H7 (cell line): ENCODE data around the gene TOR1A. TPM values are rescaled to one million over a fixed set of nuclear protein-coding genes. Genes with fewer than 3 reads are reported as not detected.

ENCODE experiments used
- DNase-seq: peaks from one replicate; pipeline ENCODE4 v3.0.0; 2012
- H3K27me3 ChIP-seq: 2 replicates; pipeline ENCODE4 v1.6.0; 2011; ENCODE audit warnings: mild to moderate bottlenecking, low read length; ENCODE audit not compliant: control insufficient read depth, insufficient read depth
- H3K36me3 ChIP-seq: replicated peaks from 2 replicates; pipeline ENCODE4 v1.5.1; 2011; ENCODE audit warnings: low read length; ENCODE audit not compliant: control insufficient read depth, insufficient read depth
- H3K4me3 ChIP-seq: 2 replicates; pipeline ENCODE4 v1.5.1; 2011; ENCODE audit warnings: low read depth, mild to moderate bottlenecking, control low read depth, low read length, moderate library complexity; ENCODE audit not compliant: insufficient read depth
- total RNA-seq: library from RNA; depleted of rRNA; stranded (reverse); fragments of >200 nt; shearing (Covaris generic); gene quantifications from 2 replicates; pipeline ENCODE4 v1.2.3, GENCODE V29; 2014

Gene TOR1A
- total RNA-seq, 1 experiment from 2014 or later = 27.1 TPM

DNA sequence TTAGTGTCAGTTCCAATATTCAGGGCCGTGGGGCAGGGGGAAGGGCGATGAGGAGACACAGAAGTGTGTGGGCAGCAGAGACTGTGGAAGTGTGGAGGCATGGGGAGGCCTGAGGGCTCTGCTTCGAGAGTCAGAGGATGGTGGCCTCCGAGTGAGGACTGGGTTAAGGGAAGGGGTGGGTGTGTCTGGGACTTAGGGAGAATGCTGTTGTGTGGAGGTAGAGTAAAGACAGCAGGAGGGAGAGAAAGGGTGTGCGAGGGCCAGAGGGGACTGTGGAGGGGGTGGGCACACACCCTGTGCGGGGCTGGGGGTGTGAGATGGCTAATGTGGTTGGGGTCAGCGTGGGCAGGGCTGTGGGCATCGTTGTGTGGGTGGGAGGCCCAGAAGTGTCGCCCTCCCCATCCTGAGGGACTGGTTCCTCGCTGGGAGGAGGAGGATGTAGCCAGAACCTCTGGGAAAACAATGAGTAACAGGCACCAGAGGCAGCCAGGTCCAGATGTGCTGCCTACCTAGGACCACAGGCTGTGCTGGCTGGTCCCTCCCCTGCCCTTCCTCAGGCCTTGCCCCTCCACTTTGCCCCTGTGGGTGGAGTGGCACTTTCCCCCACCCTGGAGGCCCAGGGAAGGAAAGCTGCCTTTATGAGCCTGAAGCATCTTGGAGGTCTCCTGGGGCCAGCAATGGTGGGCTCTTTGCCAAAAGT lies 15.5 kb upstream of the TOR1A start:
- Histone ChIP-seq H3K4me3 (no peak overlapping the region), H3K27me3 (no peaks in the 10 kb centered on the region), H3K36me3 (no peaks in the 10 kb centered on the region; the same call in 1 of the 2 replicates)
- peak; percentile 47 for DNase-seq

DNA sequence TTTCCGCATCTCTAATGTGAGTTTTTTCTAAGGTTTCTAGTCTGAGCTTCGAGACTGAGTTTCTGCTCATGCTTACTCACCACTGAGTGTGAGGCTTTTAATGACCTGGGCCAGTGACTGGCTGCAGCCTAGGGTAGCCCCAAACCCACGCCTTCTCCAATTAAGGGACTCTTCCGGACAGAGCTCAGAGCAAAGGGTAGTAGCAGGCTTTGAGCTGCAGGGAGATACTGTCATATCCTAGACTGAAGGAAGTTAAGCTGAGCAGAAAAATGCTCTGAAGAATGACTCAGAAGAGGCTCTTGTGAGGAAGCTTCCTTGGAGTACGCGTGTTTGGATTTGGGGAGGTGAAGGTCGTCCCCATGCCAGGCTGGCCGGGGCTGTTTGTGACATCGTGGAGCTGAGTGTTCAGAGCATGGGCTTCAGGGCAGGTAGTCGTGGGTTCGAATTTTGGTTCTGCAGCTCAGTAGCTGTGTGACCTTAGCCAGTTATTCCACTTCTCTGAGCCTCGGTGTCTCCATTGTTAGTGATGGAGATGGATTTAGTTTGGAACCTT lies 14.8 kb upstream of the TOR1A start:
- no peak for DNase-seq
- H3K27me3 ChIP-seq = no peaks in the 10 kb centered on the region

DNA sequence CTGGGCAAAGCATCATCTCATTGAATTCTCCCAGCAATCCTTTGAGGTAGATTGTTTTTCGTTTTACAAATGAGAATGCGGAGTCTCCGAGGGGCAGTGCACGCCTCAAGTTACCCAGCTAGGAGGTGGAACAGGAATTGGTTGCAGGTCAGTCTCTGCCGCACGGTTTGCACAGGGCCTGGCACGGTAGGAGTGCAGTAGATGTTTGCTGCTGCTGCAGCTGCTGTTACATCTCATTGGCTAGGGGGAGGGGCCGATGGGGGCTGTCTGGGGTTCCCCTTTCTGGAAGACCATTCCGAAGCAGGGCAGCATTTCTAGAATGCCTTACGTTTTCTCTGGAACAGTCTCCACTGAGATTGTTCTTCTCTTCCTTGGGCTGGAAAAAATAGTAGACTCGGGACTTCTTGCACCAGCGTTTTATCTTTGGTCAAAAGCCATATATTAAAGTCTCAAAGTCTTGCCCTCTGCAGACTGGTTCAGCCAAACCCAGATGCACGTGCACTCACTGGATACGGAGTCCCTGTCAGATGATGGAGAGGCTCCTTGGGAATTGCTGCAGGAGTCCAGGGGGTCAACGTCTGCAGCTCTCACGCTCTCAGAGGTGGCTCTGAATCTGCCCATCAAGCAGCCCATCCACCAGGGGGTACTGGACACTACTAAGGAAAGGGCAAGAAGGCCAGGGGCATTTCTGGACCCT lies 12.5 kb upstream of the TOR1A start:
- peak overlapping the region; percentile 82; the same call in 1 of the 2 replicates for H3K4me3 ChIP-seq
- H3K36me3 ChIP-seq = peaks cover 7% of the 10 kb centered on the region
- peak; percentile 65 for DNase-seq
- no peaks in the 10 kb centered on the region for H3K27me3 ChIP-seq

More for the DNA sequence above, 14.8 kb upstream of the TOR1A start:
- no peaks in the 10 kb centered on the region; the same call in 1 of the 2 replicates for H3K36me3 ChIP-seq
- H3K4me3 ChIP-seq = no peak overlapping the region

DNA sequence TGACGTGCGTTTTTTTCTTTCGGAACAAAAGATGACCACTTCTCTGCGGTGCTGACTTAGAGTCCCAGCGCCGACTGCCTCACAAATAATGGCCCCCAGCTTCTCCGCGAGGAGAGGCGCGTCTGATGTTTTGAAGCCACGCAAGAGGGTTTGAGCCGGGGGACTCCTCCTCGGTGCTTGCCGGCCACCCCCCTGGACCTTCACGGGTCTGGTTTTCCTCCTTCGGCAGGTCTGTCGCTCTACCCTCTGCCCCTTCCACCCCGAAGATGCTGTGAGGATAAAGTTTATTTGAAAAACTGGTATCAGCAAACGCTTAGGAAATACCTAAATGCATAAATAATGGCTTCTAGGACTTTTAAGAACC lies 11.9 kb upstream of the TOR1A start:
- H3K36me3 ChIP-seq = peaks cover 7% of the 10 kb centered on the region
- no peaks in the 10 kb centered on the region for H3K27me3 ChIP-seq
- H3K4me3 ChIP-seq = peak overlapping the region; percentile 82
- no peak for DNase-seq

DNA sequence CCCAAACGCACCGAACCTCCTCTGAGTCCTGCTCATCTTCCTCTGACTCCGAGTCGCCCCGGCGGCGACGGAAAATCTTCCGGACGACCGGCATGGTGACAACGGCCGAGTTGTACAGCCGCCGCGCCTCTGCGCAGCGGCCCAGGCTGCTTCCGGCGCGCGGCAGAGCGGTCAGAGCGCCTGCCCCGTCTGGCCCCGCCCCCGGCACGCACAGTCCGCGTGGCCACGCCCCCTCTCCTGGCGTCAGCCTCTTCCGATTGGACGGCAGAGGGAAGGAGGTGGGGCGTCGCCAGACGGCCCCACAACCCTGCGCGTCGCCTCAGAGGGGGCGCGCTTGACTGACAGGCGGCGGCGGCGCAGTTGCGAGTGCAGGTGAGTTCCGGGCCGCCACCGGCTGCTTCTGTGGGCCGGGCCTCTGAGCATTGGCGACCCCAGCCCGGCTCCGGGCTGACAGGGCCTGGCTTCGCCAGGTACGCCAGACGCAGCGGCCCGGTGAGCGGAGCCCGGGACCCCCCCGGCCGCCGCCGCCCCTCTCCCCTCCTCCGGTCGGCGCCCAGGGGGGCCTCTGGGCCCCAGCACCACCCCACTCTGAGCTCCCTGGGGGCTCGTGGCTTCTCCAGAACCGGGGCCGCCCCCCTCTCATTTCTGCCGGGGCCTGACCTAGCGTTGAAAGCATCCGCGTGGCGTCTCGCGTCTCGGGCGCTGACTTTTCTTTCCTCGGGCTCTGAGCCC lies 11.4 kb upstream of the TOR1A start, which contains the start of the genes C9orf78 and USP20:
C9orf78 (minus strand) TSS at position 148 of the 732 bp plus-strand sequence; CDS start at position 94, 54 bp downstream.
USP20 (plus strand) TSS at position 331 of the 732 bp plus-strand sequence. CDS start 17,098 bp downstream, outside the sequence.
- Histone ChIP-seq H3K4me3 (peak within 1 kb of the TSS; percentile 84), H3K27me3 (no peaks in the 10 kb centered on the region), H3K36me3 (peaks cover 9% of the 10 kb centered on the region)
- peak; percentile 100 for DNase-seq

DNA sequence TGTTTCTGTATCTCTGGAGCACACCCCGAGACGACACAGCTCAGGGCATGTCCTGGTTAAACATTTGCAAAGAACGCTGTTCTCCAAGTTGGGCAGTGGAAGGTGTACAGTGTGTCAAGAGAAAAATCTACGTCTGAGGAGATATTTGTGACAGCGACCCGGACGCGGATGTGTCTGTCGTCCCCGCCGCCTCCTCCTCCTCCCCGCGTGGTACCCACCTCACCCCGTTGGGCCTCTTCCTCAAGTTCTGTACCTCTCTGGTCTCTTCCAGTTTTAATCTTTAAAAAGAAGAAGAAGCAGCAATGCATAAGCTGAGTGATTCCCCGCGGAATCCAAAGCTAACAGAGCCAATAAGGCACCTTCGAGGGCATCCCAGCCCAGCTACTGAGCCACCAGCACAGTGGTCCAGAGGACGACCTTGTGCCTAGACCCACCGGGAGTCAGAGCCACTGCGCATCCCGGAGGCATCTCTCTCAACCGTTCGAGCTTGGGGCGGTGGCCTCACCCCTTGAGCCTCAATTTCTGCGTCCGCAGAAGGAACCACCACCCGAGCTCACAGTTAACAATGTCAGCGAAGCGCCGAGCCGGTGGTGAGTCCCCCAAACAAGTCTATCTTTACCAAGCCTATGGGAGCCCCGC lies 10.7 kb upstream of the TOR1A start:
- peak overlapping the region; percentile 84 for H3K4me3 ChIP-seq
- peaks cover 12% of the 10 kb centered on the region for H3K36me3 ChIP-seq
- no peaks in the 10 kb centered on the region for H3K27me3 ChIP-seq
- DNase-seq = no peak

DNA sequence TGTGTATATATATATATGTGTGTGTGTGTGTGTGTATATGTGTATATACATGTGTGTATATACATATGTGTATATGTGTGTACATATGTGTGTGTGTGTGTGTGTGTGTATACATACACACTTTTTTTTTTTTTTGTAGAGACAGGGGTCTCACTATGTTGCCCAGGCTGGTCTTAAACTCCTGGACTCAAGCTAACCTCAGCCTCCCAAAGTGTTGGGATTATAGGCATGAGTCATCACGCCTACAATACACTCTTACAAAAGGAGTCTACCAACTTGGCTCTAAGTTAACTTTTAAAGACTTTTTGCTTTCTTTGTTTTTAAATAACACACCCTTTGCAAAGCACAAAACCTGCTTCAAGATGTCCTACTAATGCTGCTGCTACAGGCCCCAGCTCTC lies 9.0 kb upstream of the TOR1A start:
- H3K27me3 ChIP-seq = no peaks in the 10 kb centered on the region
- peaks cover 21% of the 10 kb centered on the region for H3K36me3 ChIP-seq
- H3K4me3 ChIP-seq = no peak overlapping the region
- no peak for DNase-seq

DNA sequence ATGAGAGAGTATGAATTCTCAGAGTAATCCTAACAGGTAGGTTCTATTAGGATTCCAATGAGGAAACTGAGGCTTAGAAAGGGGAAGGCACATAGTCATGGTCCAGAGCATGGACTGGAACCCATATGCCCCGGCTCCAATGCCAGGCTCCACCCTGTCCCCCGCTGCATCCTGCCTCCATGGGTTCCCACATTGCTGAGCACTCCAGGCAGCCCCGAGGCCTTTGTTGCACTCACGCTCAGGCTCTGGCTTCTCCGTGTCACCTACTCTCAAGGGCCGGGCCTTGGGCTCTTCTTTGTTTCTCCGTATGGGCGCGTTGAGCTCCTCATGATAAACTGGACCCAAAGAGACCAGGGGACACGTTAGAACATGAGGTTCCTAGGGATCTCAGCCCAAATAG lies 5.0 kb upstream of the TOR1A start:
- Histone ChIP-seq H3K4me3 (no peak overlapping the region), H3K27me3 (no peaks in the 10 kb centered on the region), H3K36me3 (peaks cover 22% of the 10 kb centered on the region)
- DNase-seq = no peak

DNA sequence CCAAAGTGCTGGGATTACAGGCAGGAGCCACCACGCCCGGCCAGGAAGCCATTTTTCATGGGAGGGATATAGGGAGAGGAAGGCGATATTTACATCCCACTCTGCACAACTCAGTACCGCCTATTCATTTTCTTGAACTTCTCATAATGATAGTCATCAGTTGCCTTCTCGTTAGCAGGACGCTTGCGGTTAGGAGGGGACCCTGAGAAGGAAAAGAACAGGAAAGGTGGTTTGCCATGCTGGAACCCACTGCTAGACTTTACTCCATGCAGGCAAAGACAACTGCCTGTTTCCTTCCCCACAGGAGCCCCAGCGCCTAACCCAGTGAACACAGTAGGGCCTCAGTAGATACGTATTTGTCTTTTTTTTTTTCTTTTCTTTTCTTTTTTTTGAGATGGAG lies 4.1 kb upstream of the TOR1A start:
- Histone ChIP-seq H3K27me3 (no peaks in the 10 kb centered on the region), H3K36me3 (peaks cover 18% of the 10 kb centered on the region), H3K4me3 (no peak overlapping the region)
- no peak for DNase-seq

DNA sequence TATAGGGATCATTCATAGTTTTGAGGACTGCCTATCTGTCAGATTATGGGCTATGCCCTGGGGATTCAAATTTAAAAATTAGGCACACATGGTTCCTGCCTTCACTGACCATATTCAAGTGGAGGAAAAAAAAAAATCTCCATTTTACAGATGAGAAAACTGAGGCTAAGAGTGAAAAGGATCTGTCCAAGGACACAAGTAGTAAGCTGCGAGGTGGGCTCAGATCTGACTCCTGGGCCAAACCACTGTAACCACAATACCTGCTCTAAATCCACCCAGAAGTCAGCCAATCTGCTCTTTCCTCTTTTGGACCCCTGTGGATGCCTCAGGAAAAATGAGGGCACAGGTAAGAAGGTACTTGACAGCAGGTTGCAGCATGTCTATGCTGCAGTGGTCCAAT lies 2.8 kb upstream of the TOR1A start:
- DNase-seq = no peak

DNA sequence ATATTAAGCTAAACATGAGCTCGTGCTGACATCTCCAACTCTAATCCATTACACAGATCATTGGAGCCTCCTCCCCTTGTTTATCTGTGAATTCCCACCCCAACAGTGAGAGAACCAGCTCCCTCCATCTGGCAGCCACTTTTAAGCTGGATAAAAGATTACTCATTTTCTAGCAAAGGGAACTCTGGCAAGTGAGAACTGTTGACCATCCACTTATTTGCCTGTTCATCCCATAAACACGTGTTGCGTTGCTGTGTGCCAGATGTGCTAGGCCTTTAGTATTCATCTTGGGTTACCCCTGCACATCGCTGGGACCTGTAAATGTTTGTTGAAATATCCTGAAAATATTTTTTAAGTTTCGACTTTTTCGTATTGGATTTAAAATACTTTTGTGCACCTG lies 2.4 kb upstream of the TOR1A start:
- Histone ChIP-seq H3K27me3 (no peaks in the 10 kb centered on the region), H3K36me3 (peaks cover 25% of the 10 kb centered on the region), H3K4me3 (no peak overlapping the region)
- no peak for DNase-seq

More for the DNA sequence above, 2.8 kb upstream of the TOR1A start:
- H3K27me3 ChIP-seq = no peaks in the 10 kb centered on the region
- H3K36me3 ChIP-seq = peaks cover 24% of the 10 kb centered on the region
- H3K4me3 ChIP-seq = no peak overlapping the region

DNA sequence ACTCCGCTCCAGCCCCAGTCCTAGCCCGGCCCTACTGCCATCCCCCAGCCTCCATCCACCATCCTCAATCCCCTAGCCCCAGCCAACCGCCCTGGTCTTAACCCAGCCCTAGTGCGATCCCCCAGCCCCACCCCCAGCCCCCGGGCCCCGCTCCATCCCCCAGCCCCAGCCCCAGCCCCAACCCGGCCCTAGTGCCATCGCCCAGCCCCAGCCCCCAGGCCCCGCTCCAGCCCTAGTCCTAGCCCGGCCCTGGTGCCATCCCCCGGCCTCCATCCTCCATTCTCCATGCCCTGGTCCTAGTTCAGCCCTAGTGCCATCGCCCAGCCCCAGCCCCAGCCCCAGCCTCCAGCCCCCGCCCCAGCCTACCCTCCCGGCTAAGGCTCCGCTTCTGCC lies 398 bp downstream of the TOR1A start:
- Histone ChIP-seq H3K4me3 (peak overlapping the region; percentile 95), H3K36me3 (peaks cover 22% of the 10 kb centered on the region), H3K27me3 (no peaks in the 10 kb centered on the region)
- DNase-seq = peak; percentile 88

DNA sequence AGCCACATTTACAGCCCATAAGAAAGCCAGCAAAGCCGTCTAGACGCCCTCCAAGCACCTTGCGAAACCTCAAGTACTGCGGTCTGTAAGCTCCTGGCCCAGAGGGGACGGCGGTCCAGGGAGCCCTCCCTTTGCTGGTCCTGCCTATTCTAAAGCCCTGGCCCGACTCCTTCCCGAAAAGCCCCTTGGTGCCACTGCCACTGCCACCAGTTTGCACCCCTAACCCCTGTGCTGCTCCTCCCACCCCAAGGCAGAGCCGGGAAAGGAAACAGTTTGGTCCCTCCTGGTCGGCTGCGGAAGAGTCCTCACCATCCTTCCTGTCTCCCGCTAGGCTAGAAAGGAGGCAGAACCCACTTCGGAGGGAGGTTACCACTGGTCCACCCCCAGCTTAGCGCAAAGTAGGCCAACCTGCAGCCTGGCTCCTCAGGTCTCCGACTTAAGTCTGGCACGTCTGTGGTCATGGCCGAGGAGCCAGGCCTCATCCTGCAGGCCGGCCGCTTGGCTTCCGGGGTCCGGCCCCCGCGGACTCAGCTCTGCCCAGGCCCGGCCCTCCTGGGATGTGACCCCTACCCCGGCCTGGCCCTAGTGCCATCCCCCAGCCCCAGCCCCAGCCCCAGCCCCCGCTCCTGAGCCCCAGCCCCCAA lies 916 bp downstream of the TOR1A start:
- H3K4me3 ChIP-seq = peak overlapping the region; percentile 95
- DNase-seq = no peak
- no peaks in the 10 kb centered on the region for H3K27me3 ChIP-seq

More for the DNA sequence above, 916 bp downstream of the TOR1A start:
- H3K36me3 ChIP-seq = peaks cover 25% of the 10 kb centered on the region
